Stimulated activated CD8-positive, alpha-beta memory T cell treated with anti-CD3 and anti-CD28 coated beads, Interleukin-2, amount 100 ng/mL, for 1 hour (primary cell): ENCODE measurements around the gene CGB2.
"Not testable (repeated sequence)": the region's sequence is repeated elsewhere in the genome, so short reads cannot be mapped to it uniquely, and the experiment has no call there.

Source experiments
- DNase-seq, 2 donors: peaks; one replicate each; pipeline ENCODE4 v3.0.0-alpha.2; 2020; ENCODE audit warnings: low read depth in 2 of 2

Gene CGB2

DNA sequence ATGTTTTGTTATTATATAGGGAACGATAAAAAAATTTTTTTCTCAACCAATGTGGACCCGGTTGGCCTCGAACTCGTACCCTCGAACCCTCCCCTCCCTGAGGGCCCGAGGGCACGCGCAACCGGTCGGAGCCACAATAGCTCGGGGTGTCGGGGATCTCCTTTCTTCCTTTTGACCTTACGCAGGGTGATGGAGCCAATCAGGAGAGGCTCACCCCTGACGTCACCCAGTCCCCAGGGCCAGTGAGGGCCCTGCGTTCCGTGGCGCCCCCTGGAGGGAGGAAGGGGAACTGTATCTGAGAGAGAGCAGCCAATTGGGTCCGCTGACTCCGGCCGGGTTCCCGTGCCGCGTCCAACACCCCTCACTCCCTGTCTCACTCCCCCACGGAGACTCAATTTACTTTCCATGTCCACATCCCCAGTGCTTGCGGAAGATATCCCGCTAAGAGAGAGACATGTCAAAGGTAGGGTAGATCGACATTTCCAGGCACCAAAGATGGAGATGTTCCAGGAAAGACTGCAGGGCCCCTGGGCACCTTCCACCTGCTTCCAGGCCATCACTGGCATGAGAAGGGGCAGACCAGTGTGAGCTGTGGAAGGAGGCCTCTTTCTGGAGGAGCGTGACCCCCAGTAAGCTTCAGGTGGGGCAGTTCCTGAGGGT, at the start of gene CGB2:
Gene CGB2 (plus strand): TSS at position 249 of the 660 bp plus-strand sequence. CDS start 206 bp downstream, at position 455.
- DNase-seq: not testable (repeated sequence)

DNA sequence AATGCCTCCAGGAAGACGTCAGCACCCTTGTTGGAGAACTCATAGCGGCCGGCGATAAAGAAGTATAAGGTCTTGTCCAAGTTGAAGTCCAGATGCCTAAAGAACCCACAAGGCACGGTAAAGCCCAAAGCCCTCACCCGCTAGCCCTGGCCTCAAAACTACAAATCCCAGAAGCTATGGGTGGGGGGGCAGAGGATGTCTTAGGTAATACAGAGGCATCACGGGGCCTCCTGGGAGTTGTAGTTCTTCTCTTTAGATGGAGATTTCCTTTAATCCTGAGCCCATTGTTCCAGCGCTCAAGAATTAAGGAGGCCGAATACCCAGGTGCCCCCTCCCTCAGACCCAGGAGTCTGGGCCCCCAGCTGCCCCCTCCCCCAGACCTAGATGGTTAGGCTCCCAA, 49.4 kb upstream of the CGB2 start:
- DNase-seq: no peak

DNA sequence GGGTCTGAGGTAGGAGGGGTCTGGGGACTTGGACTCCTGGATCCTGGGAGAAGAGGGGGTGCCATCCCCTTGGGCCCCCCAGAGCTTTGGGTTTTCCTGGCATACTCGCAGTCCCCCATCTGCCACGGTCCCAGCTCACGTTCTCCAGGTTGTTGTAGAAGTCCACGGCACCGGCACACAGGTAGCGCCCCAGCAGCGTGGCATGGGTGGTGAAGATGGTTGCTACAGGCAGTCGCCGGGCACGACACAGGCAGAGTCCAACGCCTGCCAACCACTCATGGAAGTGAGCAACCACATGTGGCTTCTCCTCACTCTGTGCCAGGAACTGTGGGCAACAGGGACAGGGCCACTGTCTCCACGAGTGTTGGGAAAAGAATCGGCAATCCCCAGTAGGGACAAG, 46.0 kb upstream of the CGB2 start:
- DNase-seq: no peak

DNA sequence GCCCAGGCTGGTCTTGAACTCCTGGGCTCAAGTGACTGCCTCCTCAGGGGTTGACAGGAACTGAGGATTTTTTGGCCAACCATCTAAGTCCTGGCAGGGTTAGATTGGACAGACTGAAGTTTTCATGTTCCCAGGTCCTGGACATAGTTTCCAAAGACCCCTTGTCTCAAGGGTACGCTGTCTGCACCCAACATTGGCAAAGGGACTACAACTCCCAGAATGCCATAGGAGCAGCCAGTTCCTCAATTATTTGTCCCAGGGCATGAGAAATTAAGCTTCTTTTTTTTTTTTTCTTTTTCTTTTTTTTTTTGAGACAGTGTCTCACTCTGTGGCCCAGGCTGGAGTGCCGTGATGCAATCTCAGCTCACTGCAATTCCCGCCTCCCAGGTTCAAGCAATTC, 45.5 kb upstream of the CGB2 start:
- no peak for DNase-seq

DNA sequence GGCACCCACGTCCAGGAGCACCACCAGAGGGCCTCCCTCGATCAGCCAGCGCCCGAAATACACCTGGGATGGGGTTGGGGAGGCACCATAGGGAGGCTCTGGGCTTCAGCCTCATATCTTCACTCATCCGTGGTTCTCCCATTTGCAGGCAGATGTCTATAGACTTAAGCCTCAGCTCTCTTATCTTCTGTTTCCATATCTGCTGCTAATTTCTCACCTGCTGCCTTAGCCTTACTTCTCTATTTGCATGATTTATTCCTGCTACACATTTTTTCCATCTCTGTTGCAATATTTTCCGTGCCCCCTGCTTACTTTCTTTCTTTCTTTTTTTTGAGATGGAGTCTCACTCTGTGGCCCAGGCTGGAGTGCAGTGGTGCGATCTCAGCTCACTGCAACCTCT, 44.4 kb upstream of the CGB2 start:
- no peak for DNase-seq

DNA sequence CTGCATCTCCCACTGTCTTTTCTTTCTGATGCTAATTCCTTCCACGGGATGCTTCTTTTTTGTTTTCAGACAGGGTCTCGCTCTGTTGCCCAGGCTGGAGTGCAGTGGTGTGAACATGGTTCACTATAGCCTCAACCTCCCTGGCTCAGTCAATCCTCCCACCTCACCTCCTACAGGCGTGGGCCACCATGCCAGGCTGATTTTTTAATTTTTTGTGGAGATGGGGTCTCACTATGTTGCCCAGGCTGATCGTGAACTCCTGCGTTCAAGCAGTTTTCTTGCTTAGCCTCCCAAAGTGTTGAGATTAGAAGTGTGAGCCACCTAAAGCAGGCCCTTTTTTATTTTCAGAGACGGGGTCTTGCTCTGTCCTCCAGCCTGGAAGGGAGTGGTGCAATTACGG, 43.4 kb upstream of the CGB2 start:
- no peak for DNase-seq

DNA sequence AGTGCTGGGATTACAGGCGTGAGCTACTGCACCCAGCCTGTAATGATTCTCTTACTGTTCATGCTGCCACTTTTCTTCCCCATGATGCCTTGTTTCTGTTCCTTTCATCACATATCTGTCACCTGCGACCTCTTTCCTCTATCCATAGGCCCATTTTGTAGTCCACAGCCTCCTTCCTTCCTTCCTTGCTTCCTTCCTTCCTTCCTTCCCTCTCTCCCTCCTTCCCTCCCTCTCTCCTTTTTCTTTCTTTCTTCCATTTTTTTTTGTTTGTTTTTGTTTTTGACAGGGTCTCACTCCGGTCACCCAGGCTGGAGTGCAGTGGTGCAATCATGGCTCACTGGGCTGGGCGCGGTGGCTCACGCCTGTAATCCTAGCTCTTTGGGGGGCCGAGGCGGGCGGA, 42.8 kb upstream of the CGB2 start:
- DNase-seq: no peak

DNA sequence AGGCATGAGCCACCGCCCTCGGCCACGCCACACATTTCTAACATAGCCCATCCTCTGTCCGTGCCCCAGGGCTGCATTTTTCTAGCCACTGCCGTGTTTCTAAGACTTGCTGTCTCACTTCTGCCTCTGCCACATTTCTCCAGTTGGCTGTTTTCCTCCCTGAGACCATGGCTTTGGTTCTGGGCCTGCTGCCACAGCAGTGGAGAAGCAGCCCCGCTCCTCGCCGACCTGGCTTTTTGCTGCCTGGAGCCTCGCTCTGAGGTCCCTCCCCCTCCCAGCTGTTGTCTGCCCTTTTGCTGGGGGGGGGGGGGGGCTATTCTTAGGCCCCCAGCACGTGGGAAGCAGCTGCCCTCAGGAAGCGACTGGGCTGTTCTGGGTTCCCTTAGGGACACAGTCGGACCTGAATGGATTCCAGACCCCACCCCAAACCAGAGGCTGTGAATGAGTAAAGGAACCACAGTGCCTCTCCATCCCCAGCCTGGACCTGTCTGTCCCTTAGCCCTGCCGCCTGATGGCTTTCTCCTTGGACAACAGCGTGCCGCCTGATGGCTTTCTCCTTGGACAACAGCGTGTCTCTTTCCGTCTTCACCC, 41.9 kb upstream of the CGB2 start:
- DNase-seq: no peak

DNA sequence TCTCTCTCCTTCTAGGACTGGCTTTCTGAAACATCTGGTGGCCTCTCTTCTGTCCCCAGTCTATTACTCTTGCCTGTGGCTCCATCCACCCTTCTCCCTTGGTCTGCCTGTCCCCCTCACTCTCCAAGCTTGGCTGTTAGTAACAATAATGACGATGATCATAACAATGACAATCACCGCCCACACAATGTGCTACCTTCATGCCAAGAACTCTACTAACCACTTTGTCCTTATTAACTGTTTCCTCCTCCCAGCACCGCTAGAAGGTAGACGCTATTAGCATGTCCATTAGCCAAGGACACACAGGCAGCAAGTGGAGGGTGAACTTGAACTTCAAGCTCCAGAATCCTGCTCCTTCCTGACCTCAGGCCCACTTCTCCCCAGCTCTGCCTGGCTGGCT, 41.3 kb upstream of the CGB2 start:
- no peak for DNase-seq

DNA sequence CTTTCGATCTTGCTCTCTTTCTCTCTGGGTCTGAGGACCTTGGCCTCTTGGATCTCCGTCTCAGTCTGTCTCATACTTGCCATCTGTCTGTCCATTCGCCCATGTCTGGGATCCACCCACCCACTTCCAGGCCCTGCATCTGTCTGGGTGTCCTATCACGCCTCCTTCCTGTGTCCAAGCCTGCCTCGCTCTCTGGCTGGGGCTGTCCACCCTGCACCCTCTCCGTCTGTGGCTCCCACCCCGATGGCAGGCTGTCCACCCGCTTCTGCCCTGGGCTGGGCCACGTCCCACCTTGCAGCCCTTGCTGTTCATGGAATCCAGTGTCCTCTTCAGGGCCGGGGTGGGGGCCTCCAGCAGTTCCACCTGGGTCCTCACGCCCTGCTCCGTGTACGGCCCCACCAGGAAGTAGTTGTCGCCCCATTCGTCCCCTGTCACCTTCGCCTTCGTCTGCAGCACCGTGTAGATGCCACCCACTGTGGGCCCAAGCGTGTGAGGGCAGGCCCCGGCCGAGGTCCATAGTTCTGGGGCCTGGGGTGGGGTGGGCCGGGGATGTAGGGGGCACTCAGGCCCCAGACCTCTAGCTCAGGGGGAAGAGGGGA, 40.6 kb upstream of the CGB2 start:
- no peak for DNase-seq

DNA sequence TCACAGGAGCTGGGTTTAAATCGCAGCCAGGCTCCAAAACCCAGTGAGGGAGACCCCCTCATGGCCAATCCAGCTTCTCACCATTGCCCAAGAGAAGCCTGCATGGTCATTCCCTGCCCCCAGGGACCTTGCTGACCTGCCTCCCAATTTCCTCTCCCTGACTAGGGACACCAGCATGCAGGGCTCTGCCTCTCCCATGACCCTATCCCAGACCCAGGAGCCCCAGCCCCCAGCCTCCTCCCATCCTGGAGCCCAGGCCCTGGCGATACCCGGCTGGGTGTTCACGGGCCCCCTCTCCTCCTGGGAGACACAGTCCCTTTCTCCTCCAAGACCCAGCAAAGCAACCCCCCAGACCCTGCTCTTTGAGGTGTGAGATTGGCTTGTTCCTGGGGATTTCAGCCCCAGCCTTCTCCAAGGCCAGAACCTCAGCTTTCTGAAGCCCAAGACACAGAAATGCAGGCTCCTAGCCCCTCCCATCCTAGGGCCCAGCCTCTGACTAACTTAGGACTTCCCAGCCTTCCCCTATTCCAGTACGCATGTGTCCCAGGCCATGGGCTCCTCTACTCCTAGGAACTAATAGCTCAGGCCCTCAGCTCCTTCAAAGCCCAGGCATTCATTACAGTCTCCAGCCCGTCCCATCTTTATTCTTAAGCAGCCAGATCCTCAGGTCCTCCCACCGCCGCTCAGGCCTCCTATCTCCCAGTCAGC, 39.7 kb upstream of the CGB2 start:
- DNase-seq: no peak

DNA sequence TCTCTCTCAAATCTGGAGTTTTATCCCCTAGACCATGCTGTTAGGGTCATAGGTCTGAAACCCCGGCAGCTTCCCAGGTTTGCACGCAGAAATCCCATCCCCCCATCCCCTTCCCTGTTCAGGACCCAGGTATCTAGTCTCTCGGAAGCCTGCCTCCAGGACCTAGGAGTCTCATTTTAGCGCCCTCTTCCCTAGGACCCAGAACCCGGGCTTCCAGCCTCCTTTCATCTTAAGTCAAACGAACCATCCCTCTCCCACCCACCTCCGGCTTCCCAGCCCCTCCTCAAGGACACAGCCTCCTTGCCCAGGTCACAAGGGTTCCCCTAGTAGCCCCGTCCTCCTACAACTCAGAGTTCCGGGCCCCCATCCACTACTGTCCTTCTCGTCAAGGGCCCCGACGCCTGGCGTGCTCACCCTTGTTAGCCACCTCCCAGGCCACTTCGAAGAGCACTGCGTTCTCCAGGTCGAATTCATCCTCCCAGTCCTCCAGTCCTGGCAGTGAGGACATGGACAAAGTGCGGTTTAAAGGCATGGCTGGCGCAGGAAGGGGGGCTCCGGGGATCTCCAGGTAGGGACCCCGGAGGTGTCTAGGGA, 39.0 kb upstream of the CGB2 start:
- DNase-seq: no peak

DNA sequence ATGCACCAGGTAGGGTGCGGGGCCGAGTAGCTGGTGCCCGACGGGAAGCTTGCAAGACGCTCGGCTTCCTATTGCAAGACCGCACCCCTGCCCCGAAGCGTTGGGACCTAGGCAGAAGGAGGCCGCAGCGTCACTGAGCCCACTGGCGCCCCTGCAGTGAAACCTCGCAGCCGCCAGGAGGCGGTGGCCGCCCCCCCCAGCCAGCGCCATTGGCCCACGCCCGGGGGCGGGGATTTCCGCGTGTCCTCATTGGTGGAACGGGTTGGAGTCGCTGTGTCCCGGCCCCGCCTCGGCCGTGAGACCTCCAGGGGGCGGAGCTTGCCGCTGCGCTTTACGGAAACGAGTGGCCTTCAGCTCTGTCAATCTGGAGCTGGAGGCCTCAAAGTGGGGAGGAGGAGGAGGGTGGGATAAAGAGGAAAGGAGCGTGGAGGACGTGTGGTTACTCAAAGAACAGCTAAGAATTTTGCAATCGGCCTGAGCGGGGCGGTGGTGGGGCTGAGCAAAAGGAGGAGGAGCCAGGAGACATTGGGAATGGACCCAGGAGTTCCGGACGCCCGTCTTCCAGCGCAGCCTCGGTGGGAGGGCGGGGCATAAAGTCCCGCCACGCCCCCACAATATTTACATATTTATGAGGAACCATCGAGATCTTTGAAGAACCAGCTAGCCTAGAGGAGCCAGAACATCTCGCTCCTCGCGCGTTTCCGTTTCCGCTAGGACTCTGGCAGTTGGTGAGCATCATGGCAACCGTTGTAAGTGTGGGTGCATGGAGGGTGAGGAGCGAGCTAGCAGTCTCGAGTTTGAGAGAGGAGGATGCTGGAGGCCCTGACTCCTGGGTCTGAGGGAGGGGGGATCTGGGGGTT, 38.3 kb upstream of the CGB2 start, which contains the start of the genes GYS1 and RUVBL2:
Gene GYS1 (minus strand): TSS at position 135 of the 860 bp plus-strand sequence. CDS start 197 bp downstream, outside the sequence.
Gene RUVBL2 (plus strand): TSS at position 713 of the 860 bp plus-strand sequence. CDS start 25 bp downstream, at position 738.
- DNase-seq: peak; percentile 98

DNA sequence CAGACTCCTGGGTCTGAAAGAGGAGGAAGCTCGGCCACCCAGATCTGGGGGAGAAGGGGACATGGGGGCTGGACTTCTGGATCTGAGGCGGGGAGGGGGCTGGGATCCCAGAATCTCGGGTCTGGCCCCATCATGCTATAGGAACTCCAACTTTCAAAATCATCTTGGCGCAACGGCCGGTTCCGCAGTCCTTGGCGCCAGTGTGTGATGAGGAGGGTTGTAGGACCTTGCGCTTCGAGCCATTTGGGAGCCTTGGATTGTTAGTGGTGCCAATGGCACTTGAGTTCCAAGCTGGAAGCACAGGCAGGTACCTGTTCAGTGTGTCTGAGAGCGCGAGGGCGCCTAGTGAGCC, 37.7 kb upstream of the CGB2 start:
- DNase-seq: no peak

DNA sequence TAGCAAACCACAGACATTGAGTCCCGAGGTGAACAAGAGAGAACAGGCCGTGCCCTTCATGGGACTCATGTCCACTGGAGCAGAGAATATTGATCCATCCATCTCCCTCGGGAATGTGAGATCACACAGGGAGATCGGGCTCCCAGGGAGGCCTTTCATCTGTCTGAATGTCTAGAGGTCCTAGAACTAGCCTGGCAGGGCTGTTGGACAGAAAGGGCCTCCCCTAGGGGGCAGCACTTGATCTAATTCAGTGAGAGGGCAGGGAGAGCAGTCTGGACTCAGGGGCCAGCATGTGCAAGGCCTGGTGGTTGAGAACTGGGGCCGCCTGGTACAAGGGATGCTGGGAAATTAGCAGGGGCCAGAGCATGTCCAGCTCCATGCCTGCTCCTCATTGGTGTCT, 33.7 kb upstream of the CGB2 start:
- no peak for DNase-seq

DNA sequence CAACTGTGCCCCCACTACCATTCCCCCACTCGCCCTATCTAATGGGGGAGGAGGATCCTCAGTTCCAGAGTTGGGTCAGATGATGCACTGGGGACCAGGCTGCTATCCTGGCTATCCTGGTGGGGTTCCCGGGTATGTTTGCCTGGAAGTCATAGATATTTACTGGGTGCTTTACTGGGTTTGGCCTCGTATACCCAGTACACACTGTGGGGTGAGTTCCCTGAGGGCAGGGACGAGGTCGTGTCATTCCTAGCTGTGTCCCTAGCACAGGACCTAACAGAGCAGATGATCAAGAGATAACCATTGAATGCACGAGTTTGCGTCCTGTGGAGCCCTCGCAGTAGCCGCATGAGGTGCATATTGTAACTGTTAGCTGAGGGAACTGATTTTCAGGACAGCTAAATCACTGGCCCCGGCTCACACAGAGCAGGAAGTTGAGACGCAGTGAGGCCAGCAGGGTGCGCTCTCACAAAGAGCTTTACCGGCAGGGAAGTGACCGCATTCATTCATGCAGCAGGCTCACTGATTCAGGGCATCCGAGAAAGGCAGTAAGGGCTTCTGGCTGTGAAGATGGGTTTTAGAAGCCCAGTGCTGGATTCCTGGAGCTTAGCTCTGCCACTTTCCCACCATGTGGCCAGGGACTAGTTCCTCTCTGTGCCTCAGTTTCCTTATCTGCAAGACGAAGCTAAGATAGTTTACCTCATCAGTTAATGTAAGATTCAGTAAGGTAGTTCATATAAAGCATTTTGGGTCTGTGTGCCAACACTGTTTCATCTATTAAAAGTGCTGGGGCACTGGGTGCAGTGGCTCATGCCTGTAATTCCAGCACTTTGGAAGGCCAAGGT, 32.0 kb upstream of the CGB2 start:
- DNase-seq: peak; percentile 33 to 41

DNA sequence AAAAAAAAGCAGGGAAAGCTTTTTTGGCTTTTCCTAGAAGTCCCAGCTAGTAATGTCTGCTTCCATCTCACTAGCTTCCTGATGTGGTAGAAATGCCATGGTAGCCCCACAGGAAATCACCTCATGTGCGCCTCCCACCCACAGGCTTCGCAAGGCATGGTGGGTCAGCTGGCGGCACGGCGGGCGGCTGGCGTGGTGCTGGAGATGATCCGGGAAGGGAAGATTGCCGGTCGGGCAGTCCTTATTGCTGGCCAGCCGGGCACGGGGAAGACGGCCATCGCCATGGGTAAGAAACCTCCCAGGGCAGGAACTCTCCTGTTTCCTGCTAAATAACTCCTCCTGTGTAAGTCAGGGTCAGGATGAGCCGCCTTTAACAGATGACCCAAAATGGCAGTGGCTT, 27.6 kb upstream of the CGB2 start:
- DNase-seq: no peak

DNA sequence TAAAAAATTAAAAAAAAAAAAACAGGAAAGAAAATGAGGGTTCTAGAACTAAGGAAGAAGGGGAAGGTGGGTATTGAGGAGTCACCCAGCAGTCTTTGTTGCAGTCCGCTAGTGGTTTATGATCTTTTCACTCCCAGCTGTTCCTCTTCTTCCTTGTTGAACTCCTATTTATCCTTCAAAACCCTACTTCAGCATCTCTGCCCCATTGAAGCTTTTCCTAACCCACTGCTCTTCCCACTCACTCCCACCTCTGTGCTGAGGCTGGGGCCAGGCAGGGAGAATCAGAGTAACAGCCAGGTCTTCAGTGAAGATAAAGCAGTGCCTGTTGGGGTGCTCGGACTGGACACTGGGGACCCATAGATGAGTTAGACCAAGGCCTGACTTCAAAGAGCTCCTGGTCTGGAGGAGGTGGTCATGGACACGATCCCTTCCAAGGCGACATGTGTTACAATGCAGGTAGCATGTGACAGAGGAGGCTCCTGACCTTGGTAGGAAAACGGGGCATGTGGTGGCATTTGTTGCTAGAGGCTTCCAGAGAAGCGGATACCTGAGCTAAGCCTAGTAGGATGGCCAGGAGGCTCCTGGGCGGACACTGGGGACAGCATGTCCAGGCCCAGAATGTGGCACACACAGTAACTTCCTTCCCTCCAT, 26.6 kb upstream of the CGB2 start:
- no peak for DNase-seq

DNA sequence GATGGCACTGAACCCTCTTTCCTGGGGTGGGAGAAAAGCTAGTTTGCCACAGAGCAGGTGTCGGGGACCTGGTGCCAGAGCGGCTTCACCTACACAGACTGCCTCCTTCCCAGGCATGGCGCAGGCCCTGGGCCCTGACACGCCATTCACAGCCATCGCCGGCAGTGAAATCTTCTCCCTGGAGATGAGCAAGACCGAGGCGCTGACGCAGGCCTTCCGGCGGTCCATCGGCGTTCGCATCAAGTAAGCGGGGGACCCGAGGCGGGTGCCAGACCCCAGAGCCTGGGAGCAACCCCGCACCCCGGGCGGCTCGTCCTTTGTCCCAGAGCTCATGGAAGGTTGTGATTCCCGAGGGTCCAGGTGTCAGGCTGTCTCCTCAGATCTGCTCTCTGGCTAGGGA, 24.8 kb upstream of the CGB2 start:
- DNase-seq: no peak

DNA sequence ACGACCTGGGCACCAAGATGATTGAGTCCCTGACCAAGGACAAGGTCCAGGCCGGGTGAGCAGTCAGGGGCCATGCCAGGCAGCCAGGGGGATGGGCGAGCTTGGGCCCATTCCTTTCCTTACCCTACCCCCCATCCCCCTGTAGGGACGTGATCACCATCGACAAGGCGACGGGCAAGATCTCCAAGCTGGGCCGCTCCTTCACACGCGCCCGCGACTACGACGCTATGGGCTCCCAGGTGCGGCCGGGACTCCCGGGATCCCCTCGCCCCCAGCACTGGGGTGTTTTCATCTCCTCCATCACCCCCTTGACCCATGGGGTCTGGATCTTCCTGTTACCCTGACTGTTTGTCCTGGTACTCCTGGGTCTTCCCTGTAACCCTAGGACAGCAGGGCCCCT, 21.9 kb upstream of the CGB2 start:
- no peak for DNase-seq
